Measurements from ENCODE around the gene OAS3.

DNA sequence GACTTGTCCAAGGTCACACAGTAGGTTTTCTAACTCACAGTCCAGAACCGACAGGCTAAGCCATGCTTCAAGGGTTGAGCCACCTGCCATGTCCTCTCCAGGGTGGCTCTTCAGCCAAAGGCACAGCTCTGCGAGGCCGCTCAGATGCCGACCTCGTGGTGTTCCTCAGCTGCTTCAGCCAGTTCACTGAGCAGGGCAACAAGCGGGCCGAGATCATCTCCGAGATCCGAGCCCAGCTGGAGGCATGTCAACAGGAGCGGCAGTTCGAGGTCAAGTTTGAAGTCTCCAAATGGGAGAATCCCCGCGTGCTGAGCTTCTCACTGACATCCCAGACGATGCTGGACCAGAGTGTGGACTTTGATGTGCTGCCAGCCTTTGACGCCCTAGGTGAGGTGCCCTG, 27.4 kb downstream of the OAS3 start:
- TF ChIP-seq CTCF (conservative IDR thresholded peaks at IDR 0.05; ENCODE audit: low read depth, low read length) (no peak), EZH2 (IDR thresholded peaks at IDR 0.05; ENCODE audit: borderline replicate concordance, low read depth, low read length, poor library complexity, severe bottlenecking) (no peak)
